ENCODE results near the gene NPM3. TPM values are rescaled to one million over a fixed set of nuclear protein-coding genes. Genes with fewer than 3 reads are reported as not detected.

NPM3 gene
- total and polyA plus RNA-seq, 2 of the 13 experiments (the other 11 are each of a cell fraction or from before 2014, with no cell fraction given), result 47.6 to 129 TPM

GRCh38 chr10:101779544-101780186, 3.6 kb downstream of the NPM3 start (continued):
- TF ChIP-seq PAXIP1 (CRISPR knock-in tag; conservative IDR thresholded peaks at IDR 0.05), result no peak
- no peak for TF ChIP-seq ARHGAP35 (CRISPR knock-in tag; IDR thresholded peaks at IDR 0.05; ENCODE audit: borderline replicate concordance)
- 0 out of 4 replicates have a peak, but pooled peaks of 1 of the 2 experiments have one; percentile 48 for TF ChIP-seq HMGXB4 (CRISPR knock-in tag; IDR thresholded peaks at IDR 0.05; ENCODE audit: borderline replicate concordance in 1 of 2, low read depth in 1 of 2)
- 0 out of 2 replicates have a peak, but pooled peaks have one; percentile 21 for TF ChIP-seq MAX (IDR thresholded peaks at IDR 0.05)
- no peak for TF ChIP-seq MLLT10 (CRISPR knock-in tag; IDR thresholded peaks at IDR 0.05)
- no peak for TF ChIP-seq NKX3-1 (CRISPR knock-in tag; IDR thresholded peaks at IDR 0.05)
- TF ChIP-seq YY1 (IDR thresholded peaks at IDR 0.05; ENCODE audit: insufficient read depth, insufficient replicate concordance, low read depth, low read length), result no peak
- no peak for TF ChIP-seq MAFG (CRISPR knock-in tag; IDR thresholded peaks at IDR 0.05)
- TF ChIP-seq TOE1 (CRISPR knock-in tag; IDR thresholded peaks at IDR 0.05), result no peak
- TF ChIP-seq XRCC5 (optimal IDR thresholded peaks at IDR 0.05; ENCODE audit: low read length), result peak; percentile 58
- no peak for TF ChIP-seq GZF1 (CRISPR knock-in tag; IDR thresholded peaks at IDR 0.05)
- no peak for TF ChIP-seq REPIN1 (CRISPR knock-in tag; IDR thresholded peaks at IDR 0.05; ENCODE audit: borderline replicate concordance, low read depth)
- no peak for TF ChIP-seq ELF3 (CRISPR knock-in tag; IDR thresholded peaks at IDR 0.05)
- no peak for TF ChIP-seq EZH2 (conservative IDR thresholded peaks at IDR 0.05; ENCODE audit: low read depth, low read length)
- TF ChIP-seq AHR (CRISPR knock-in tag; IDR thresholded peaks at IDR 0.05), result no peak
- TF ChIP-seq PPARG (CRISPR knock-in tag; conservative IDR thresholded peaks at IDR 0.05), result no peak
- no peak for TF ChIP-seq ZNF841 (CRISPR knock-in tag; IDR thresholded peaks at IDR 0.05; ENCODE audit: borderline replicate concordance)
- TF ChIP-seq KDM1A (CRISPR knock-in tag; IDR thresholded peaks at IDR 0.05), result no peak
- no peak for TF ChIP-seq SMAD3 (CRISPR knock-in tag; IDR thresholded peaks at IDR 0.05)
- peak; percentile 94 for TF ChIP-seq ZNF770 (CRISPR knock-in tag; IDR thresholded peaks at IDR 0.05)
- peak; percentile 22; the same call in 1 of the 2 replicates for TF ChIP-seq RAD21 (CRISPR knock-in tag; IDR thresholded peaks at IDR 0.05)
- TF ChIP-seq SAP130 (CRISPR knock-in tag; IDR thresholded peaks at IDR 0.05; ENCODE audit: low read depth), result peak; percentile 13; the same call in 1 of the 2 replicates

Data from HepG2 (cell line).